ENCODE measurements around the gene PPP1R13B.

- TF ChIP-seq CTCF (IDR thresholded peaks at IDR 0.05) (no peak), POLR2A (IDR thresholded peaks at IDR 0.05) (no peak)
Observed at GRCh38 chr14:103704708-103705107, 142.7 kb downstream of the PPP1R13B start.

All from adrenal gland (tissue), 5 donors.